PFSK-1 (cell line): Measurements from ENCODE around the gene GOLGA6C.

Source experiments
- POLR2AphosphoS5 ChIP-seq: IDR thresholded peaks from 2 replicates; pipeline ENCODE4 v1.6.1; 2012; ENCODE audit warnings: low read depth, mild to moderate bottlenecking, control low read depth, low read length, moderate library complexity
- REST ChIP-seq, 2 experiments: IDR thresholded peaks; 2 replicates each; pipeline versions ENCODE4 v1.6.1 to v1.8.0; 2011 to 2012; ENCODE audit warnings: low read depth in 2 of 2, low read length in 2 of 2, control low read depth in 1 of 2, inconsistent platforms in 1 of 2, mild to moderate bottlenecking in 1 of 2, moderate library complexity in 1 of 2; ENCODE audit not compliant: insufficient read depth in 1 of 2
- SIN3A ChIP-seq: IDR thresholded peaks from 2 replicates; pipeline ENCODE4 v1.6.1; 2012; ENCODE audit warnings: mild to moderate bottlenecking, low read length, moderate library complexity, borderline replicate concordance; ENCODE audit not compliant: insufficient read depth
- TAF1 ChIP-seq: IDR thresholded peaks from 2 replicates; pipeline ENCODE4 v1.6.1; 2012; ENCODE audit warnings: low read length, control low read depth, borderline replicate concordance; ENCODE audit not compliant: insufficient read depth

DNA sequence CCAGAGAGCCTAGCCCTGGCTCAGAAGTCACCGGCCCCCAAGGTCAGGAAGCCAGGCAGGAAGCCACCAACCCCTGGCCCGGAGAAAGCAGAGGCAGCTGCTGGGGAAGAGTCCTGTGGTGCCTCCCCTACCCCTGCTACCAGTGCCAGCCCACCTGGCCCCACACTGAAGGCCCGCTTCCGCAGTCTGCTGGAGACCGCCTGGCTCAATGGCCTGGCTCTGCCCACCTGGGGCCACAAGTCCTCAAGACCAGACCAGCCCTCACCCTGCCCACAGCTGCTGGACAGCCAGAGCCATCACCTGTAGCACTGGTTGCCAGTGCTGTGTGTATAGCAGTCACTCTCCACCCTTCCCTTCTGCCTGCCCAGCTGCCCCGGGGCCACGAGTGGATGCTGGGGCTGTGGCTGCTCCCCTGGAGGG is 47.3 kb upstream of the GOLGA6C start:
- TF ChIP-seq SIN3A (no peak), TAF1 (no peak), REST (IDR thresholded peaks at IDR 0.05; ENCODE audit: insufficient read depth in 1 of 2, low read depth in 2 of 2, low read length in 2 of 2) (no peak), POLR2AphosphoS5 (no peak)
